Loucy (cell line): Measurements from ENCODE around the gene EN2.

Experiments
- H2AFZ ChIP-seq: fragments of 200-600 bp; sonication (generic); 2 replicates; pipeline ENCODE4 v1.6.0; 2016; ENCODE audit warnings: antibody characterized with exemption, mild to moderate bottlenecking, low read length, moderate library complexity
- H3F3A ChIP-seq: fragments of 200-600 bp; 2 replicates; pipeline ENCODE4 v1.6.0; 2016; ENCODE audit warnings: antibody characterized with exemption, low read depth, mild to moderate bottlenecking
- H3K27me3 ChIP-seq: fragments of 200-600 bp; sonication (generic); 2 replicates; pipeline ENCODE4 v1.6.1; 2014; ENCODE audit warnings: low read length, mild to moderate bottlenecking; ENCODE audit not compliant: insufficient read depth, poor library complexity, severe bottlenecking
- H3K36me3 ChIP-seq: fragments of 200-600 bp; sonication (generic); 2 replicates; pipeline ENCODE4 v1.6.1; 2016; ENCODE audit warnings: low read length; ENCODE audit not compliant: insufficient read depth
- H3K4me1 ChIP-seq: fragments of 200-600 bp; sonication (generic); 2 replicates; pipeline ENCODE4 v1.5.1; 2014; ENCODE audit warnings: low read length, mild to moderate bottlenecking; ENCODE audit not compliant: insufficient read depth, poor library complexity, severe bottlenecking
- H3K4me2 ChIP-seq: fragments of 200-600 bp; sonication (generic); 2 replicates; pipeline ENCODE4 v1.6.0; 2014; ENCODE audit warnings: antibody characterized with exemption, low read length, low read depth, mild to moderate bottlenecking; ENCODE audit not compliant: poor library complexity, severe bottlenecking
- H3K4me3 ChIP-seq: fragments of 200-600 bp; sonication (generic); 2 replicates; pipeline ENCODE4 v1.5.1; 2014; ENCODE audit warnings: low read length, mild to moderate bottlenecking, mixed read lengths; ENCODE audit not compliant: poor library complexity, severe bottlenecking
- H3K79me2 ChIP-seq: fragments of 200-600 bp; sonication (generic); 2 replicates; pipeline ENCODE4 v1.6.1; 2014; ENCODE audit warnings: low read length; ENCODE audit not compliant: insufficient read depth
- H3K9ac ChIP-seq: fragments of 200-600 bp; sonication (generic); 2 replicates; pipeline ENCODE4 v1.6.0; 2014; ENCODE audit warnings: mild to moderate bottlenecking, low read depth, low read length, moderate library complexity; ENCODE audit not compliant: poor library complexity, severe bottlenecking
- H3K9me2 ChIP-seq: fragments of 200-600 bp; sonication (generic); replicated peaks from 2 replicates; pipeline ENCODE4 v1.6.1; 2016; ENCODE audit warnings: low read depth, low read length, mixed read lengths
- H3K9me3 ChIP-seq: fragments of 200-600 bp; sonication (generic); 2 replicates; pipeline ENCODE4 v1.6.1; 2014; ENCODE audit warnings: mild to moderate bottlenecking, antibody characterized with exemption, low read length, low read depth; ENCODE audit not compliant: insufficient read depth
- H4K20me1 ChIP-seq: fragments of 200-600 bp; sonication (generic); 2 replicates; pipeline ENCODE4 v1.6.0; 2014; ENCODE audit warnings: antibody characterized with exemption, low read length, mild to moderate bottlenecking; ENCODE audit not compliant: insufficient read depth, poor library complexity, severe bottlenecking
- EZH2phosphoT487 ChIP-seq: fragments of 200-600 bp; IDR thresholded peaks from 2 replicates; pipeline ENCODE4 v1.6.1; 2018; ENCODE audit warnings: antibody characterized with exemption, mild to moderate bottlenecking, moderate library complexity, borderline replicate concordance
- TF ChIP-seq, protein P1 (sequence below): fragments of 200-600 bp; sonication (generic); conservative IDR thresholded peaks from 2 replicates; pipeline ENCODE4 v1.5.1; 2014; ENCODE audit warnings: mild to moderate bottlenecking, antibody characterized with exemption, low read length

The EN2 gene

DNA sequence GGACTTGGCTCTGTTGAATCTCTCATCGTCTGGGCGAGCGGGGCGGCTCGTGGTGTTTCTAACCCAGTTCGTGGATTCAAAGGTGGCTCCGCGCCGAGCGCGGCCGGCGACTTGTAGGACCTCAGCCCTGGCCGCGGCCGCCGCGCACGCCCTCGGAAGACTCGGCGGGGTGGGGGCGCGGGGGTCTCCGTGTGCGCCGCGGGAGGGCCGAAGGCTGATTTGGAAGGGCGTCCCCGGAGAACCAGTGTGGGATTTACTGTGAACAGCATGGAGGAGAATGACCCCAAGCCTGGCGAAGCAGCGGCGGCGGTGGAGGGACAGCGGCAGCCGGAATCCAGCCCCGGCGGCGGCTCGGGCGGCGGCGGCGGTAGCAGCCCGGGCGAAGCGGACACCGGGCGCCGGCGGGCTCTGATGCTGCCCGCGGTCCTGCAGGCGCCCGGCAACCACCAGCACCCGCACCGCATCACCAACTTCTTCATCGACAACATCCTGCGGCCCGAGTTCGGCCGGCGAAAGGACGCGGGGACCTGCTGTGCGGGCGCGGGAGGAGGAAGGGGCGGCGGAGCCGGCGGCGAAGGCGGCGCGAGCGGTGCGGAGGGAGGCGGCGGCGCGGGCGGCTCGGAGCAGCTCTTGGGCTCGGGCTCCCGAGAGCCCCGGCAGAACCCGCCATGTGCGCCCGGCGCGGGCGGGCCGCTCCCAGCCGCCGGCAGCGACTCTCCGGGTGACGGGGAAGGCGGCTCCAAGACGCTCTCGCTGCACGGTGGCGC, at the start of gene EN2:
Gene EN2 (plus strand): TSS at position 19 of the 767 bp plus-strand sequence. CDS start 249 bp downstream, at position 268.
- Histone ChIP-seq H3K4me3 (no peak within 1 kb of the TSS), H4K20me1 (no peaks in the 10 kb centered on the region), H3K27me3 (no peaks in the 10 kb centered on the region), H3F3A (no peaks in the 10 kb centered on the region), H3K79me2 (no peaks in the 10 kb centered on the region), H3K9me2 (no peaks in the 10 kb centered on the region), H3K4me2 (no peak within 1 kb of the TSS), H2AFZ (no peak within 1 kb of the TSS), H3K4me1 (no peaks in the 10 kb centered on the region), H3K9ac (no peak within 1 kb of the TSS), H3K36me3 (no peaks in the 10 kb centered on the region), H3K9me3 (no peaks in the 10 kb centered on the region)
- no peak for TF ChIP-seq EZH2phosphoT487
- TF ChIP-seq, protein P1, sequence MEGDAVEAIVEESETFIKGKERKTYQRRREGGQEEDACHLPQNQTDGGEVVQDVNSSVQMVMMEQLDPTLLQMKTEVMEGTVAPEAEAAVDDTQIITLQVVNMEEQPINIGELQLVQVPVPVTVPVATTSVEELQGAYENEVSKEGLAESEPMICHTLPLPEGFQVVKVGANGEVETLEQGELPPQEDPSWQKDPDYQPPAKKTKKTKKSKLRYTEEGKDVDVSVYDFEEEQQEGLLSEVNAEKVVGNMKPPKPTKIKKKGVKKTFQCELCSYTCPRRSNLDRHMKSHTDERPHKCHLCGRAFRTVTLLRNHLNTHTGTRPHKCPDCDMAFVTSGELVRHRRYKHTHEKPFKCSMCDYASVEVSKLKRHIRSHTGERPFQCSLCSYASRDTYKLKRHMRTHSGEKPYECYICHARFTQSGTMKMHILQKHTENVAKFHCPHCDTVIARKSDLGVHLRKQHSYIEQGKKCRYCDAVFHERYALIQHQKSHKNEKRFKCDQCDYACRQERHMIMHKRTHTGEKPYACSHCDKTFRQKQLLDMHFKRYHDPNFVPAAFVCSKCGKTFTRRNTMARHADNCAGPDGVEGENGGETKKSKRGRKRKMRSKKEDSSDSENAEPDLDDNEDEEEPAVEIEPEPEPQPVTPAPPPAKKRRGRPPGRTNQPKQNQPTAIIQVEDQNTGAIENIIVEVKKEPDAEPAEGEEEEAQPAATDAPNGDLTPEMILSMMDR, result no peak

DNA sequence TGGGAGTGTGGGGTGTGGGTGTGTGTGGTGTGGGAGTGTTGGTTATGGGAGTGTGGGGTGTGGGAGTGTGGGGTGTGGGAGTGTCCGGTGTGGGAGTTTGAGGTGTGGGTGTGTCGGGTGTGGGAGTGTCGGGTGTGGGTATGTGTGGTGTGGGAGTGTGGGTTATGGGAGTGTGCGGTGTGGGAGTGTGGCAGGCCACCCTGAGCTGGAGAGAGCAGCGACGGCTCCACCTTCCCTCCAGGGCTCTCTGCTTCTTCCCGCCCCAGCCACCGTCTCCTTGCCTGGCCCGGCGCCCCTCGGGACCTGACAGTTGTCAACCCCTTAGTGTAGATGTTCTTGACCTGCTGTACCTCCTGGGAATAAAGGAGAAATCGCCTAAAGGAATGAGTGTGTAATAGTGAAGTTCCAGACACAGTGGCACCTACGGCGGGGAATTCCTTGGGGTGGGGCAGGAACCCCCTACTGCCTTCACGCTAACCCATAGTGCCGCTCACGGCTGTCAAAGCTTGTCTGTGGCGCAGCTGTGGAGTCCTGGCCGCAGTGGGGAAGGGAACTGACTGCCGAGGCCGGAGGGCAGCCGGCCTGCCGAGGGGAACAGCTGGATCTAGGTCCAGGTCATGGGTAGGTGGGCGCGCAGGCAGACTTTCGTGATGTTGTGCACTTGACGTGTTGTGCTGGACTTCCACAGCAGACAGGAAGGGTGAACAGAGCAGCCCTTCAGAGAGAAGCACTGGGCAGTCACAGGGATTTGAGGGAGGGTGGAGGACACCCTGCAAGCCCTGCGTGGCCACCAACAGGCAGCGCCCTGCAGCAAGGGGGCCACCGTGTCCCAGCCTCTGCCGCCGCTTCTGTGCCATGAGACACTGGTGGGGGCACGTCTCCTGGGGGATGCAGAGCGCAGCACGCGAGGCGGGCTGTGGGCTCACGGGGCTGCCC, 49.0 kb upstream of the EN2 start:
- H3K4me2 ChIP-seq, result no peak overlapping the region
- no peak overlapping the region for H3K4me3 ChIP-seq
- H3K36me3 ChIP-seq, result no peaks in the 10 kb centered on the region
- H3F3A ChIP-seq, result no peaks in the 10 kb centered on the region
- no peaks in the 10 kb centered on the region for H3K9me3 ChIP-seq
- TF ChIP-seq, protein P1, result no peak
- no peak for TF ChIP-seq EZH2phosphoT487
- H2AFZ ChIP-seq, result no peak overlapping the region
- H3K9ac ChIP-seq, result no peak overlapping the region
- no peaks in the 10 kb centered on the region for H3K27me3 ChIP-seq
- H3K4me1 ChIP-seq, result peaks cover 12% of the 10 kb centered on the region
- no peaks in the 10 kb centered on the region for H3K79me2 ChIP-seq
- H4K20me1 ChIP-seq, result no peaks in the 10 kb centered on the region
- no peaks in the 10 kb centered on the region for H3K9me2 ChIP-seq

DNA sequence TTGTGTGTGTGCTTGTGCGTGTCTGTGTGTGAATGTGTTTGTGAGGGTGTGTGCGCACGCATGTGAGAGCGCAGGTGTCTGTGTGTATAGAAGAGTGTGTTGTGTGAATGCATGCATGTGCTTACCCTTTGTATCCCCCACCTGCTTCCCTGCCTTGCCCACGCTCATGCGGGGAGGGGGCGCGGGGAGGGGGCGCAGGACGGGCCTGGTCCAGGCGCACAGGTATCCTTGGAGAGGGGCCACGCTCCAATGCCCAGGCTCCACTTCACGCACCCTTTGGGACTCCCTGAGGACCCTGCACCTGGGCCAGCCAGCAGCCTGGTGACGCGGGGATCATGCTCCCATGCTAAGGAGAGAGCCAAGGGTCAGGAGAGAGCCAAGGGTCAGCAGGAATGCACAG, 47.9 kb upstream of the EN2 start:
- Histone ChIP-seq H3K9me3 (no peaks in the 10 kb centered on the region), H3K4me2 (no peak overlapping the region), H3K9me2 (no peaks in the 10 kb centered on the region), H3K9ac (no peak overlapping the region), H4K20me1 (no peaks in the 10 kb centered on the region), H3K79me2 (no peaks in the 10 kb centered on the region), H3K36me3 (no peaks in the 10 kb centered on the region), H3K27me3 (no peaks in the 10 kb centered on the region), H3K4me1 (peaks cover 12% of the 10 kb centered on the region), H3F3A (no peaks in the 10 kb centered on the region), H2AFZ (no peak overlapping the region), H3K4me3 (no peak overlapping the region)
- TF ChIP-seq, protein P1, result no peak
- TF ChIP-seq EZH2phosphoT487, result no peak
